Uterus (tissue), 4 donors: ENCODE measurements around the gene SLCO3A1. TPM values are rescaled to one million over a fixed set of nuclear protein-coding genes. Genes with fewer than 3 reads are reported as not detected.

ENCODE experiments used
- DNase-seq, 2 donors: peaks; one replicate each; pipeline ENCODE4 v3.0.0-alpha.2; 2019 to 2020
- H3K27ac ChIP-seq, 2 donors: fragments of 200-600 bp; sonication (generic); 1 replicate in 1 of 2; 2 replicates in 1 of 2; pipeline ENCODE4 v1.5.1; 2016 to 2018
- H3K27me3 ChIP-seq, 2 donors: fragments of 200-600 bp; sonication (generic); one replicate each; pipeline ENCODE4 v1.5.1; 2018 to 2019; ENCODE audit warnings: control low read depth in 1 of 2
- H3K36me3 ChIP-seq, 2 donors: fragments of 200-600 bp; sonication (generic); one replicate each; pipeline ENCODE4 v1.5.1; 2019; ENCODE audit warnings: control low read depth in 1 of 2
- H3K4me1 ChIP-seq, 2 donors: fragments of 200-600 bp; sonication (generic); one replicate each; pipeline ENCODE4 v1.5.1; 2018 to 2019; ENCODE audit warnings: control low read depth in 1 of 2
- H3K4me3 ChIP-seq, 2 donors: fragments of 200-600 bp; sonication (generic); 1 replicate in 1 of 2; 2 replicates in 1 of 2; pipeline ENCODE4 v1.5.1; 2018 to 2019; ENCODE audit warnings: mild to moderate bottlenecking in 1 of 2
- H3K9me3 ChIP-seq, 2 donors: fragments of 200-600 bp; sonication (generic); one replicate each; pipeline ENCODE4 v1.5.1; 2019; ENCODE audit warnings: control low read depth in 1 of 2
- CTCF ChIP-seq, 4 experiments: fragments of 200-600 bp in 2 of 4; fragments of 450-650 bp in 2 of 4; sonication (generic) in 2 of 4; IDR thresholded peaks; one replicate each; pipeline ENCODE4 v1.5.1; 2016 to 2019; ENCODE audit warnings: antibody characterized with exemption in 4 of 4, mild to moderate bottlenecking in 2 of 4, moderate library complexity in 1 of 4
- POLR2A ChIP-seq, 2 donors: fragments of 450-650 bp; IDR thresholded peaks; one replicate each; pipeline ENCODE4 v1.6.1; 2016; ENCODE audit warnings: antibody characterized with exemption in 2 of 2, mild to moderate bottlenecking in 1 of 2, moderate library complexity in 1 of 2
- intact Hi-C: fragments of 100-400 bp; cut with DNase I; formaldehyde crosslinking; loops from one replicate; pipeline ENCODE4 v1.15.1; 2023; ENCODE audit warnings: low total_unique reads
- total RNA-seq, 4 donors: library from RNA; depleted of rRNA in 3 of 4; stranded (reverse); fragments of >200 nt in 3 of 4; gene quantifications; one replicate each; pipeline versions ENCODE4 v1.1.0 to v1.2.4, GENCODE V29; 2014 to 2023
- donor health status: DM: yes; HTN: yes; CAD: no.

Gene SLCO3A1
- total RNA-seq, 4 donors from 2014 or later = 4.4 to 26.1 (median 9.5) TPM

- TF ChIP-seq CTCF (IDR thresholded peaks at IDR 0.05) (no peak), POLR2A (IDR thresholded peaks at IDR 0.05) (no peak)
- no peak overlapping the region for H3K27ac ChIP-seq
- H3K4me3 ChIP-seq = no peak overlapping the region
- no peak for DNase-seq
- intact Hi-C loops = no loop called here
- no peaks in the 10 kb centered on the region for H3K36me3 ChIP-seq
- H3K9me3 ChIP-seq = no peaks in the 10 kb centered on the region
- no peaks in the 10 kb centered on the region for H3K4me1 ChIP-seq
- no peaks in the 10 kb centered on the region for H3K27me3 ChIP-seq
These were observed 179.8 kb downstream of the SLCO3A1 start for GRCh38 chr15:92033314-92033713.

- TF ChIP-seq CTCF (IDR thresholded peaks at IDR 0.05) = no peak
- no peak for TF ChIP-seq POLR2A (IDR thresholded peaks at IDR 0.05)
- Histone ChIP-seq H3K36me3 (no peaks in the 10 kb centered on the region), H3K27ac (no peak overlapping the region), H3K9me3 (no peaks in the 10 kb centered on the region), H3K27me3 (no peaks in the 10 kb centered on the region), H3K4me1 (no peaks in the 10 kb centered on the region), H3K4me3 (no peak overlapping the region)
- intact Hi-C loops = no loop called here
- no peak for DNase-seq
These were observed 180.2 kb downstream of the SLCO3A1 start for GRCh38 chr15:92033723-92034122.

- intact Hi-C loops = no loop called here
These were observed 180.7 kb downstream of the SLCO3A1 start for GRCh38 chr15:92034227-92034626.

GRCh38 chr15:92035551-92035950, 182.0 kb downstream of the SLCO3A1 start:
- no peak overlapping the region for H3K27ac ChIP-seq
- H3K27me3 ChIP-seq = no peaks in the 10 kb centered on the region
- no peaks in the 10 kb centered on the region for H3K4me1 ChIP-seq
- no peak for TF ChIP-seq CTCF (IDR thresholded peaks at IDR 0.05)
- TF ChIP-seq POLR2A (IDR thresholded peaks at IDR 0.05) = no peak
- intact Hi-C loops = no loop called here
- no peaks in the 10 kb centered on the region for H3K36me3 ChIP-seq
- DNase-seq = no peak
- H3K4me3 ChIP-seq = no peak overlapping the region
- no peaks in the 10 kb centered on the region for H3K9me3 ChIP-seq

More at GRCh38 chr15:92034227-92034626, 180.7 kb downstream of the SLCO3A1 start:
- Histone ChIP-seq H3K27ac (no peak overlapping the region), H3K9me3 (no peaks in the 10 kb centered on the region), H3K4me1 (no peaks in the 10 kb centered on the region), H3K27me3 (no peaks in the 10 kb centered on the region), H3K4me3 (no peak overlapping the region), H3K36me3 (no peaks in the 10 kb centered on the region)
- no peak for TF ChIP-seq CTCF (IDR thresholded peaks at IDR 0.05)
- no peak for TF ChIP-seq POLR2A (IDR thresholded peaks at IDR 0.05)
- no peak for DNase-seq

- Histone ChIP-seq H3K27ac (no peak overlapping the region), H3K27me3 (no peaks in the 10 kb centered on the region), H3K4me1 (no peaks in the 10 kb centered on the region), H3K4me3 (no peak overlapping the region), H3K9me3 (no peaks in the 10 kb centered on the region), H3K36me3 (no peaks in the 10 kb centered on the region)
- intact Hi-C loops = no loop called here
- TF ChIP-seq POLR2A (IDR thresholded peaks at IDR 0.05) (no peak), CTCF (IDR thresholded peaks at IDR 0.05) (no peak)
- DNase-seq = no peak
These were observed 182.5 kb downstream of the SLCO3A1 start for GRCh38 chr15:92035961-92036360.
